Right atrium auricular region (tissue), 2 donors: ENCODE measurements around the gene GPX3. TPM values are rescaled to one million over a fixed set of nuclear protein-coding genes. Genes with fewer than 3 reads are reported as not detected.

ENCODE experiments used
- DNase-seq: peaks from one replicate; pipeline ENCODE4 v3.0.0-alpha.2; 2019; ENCODE audit warnings: low spot score
- H3K27ac ChIP-seq, 2 donors: fragments of 200-600 bp; sonication (generic); 1 replicate in 1 of 2; 2 replicates in 1 of 2; pipeline ENCODE4 v1.5.1; 2016 to 2019
- H3K27me3 ChIP-seq, 2 donors: fragments of 200-600 bp; sonication (generic); one replicate each; pipeline versions ENCODE4 v1.5.1 to v1.6.0; 2017 to 2019
- H3K36me3 ChIP-seq: fragments of 200-600 bp; sonication (generic); one replicate; pipeline ENCODE4 v1.5.1; 2016
- H3K4me1 ChIP-seq, 2 donors: fragments of 200-600 bp; sonication (generic); one replicate each; pipeline versions ENCODE4 v1.5.1 to v1.6.0; 2017 to 2019
- H3K4me3 ChIP-seq, 2 donors: fragments of 200-600 bp; sonication (generic); 1 replicate in 1 of 2; 2 replicates in 1 of 2; pipeline ENCODE4 v1.5.1; 2017 to 2019; ENCODE audit warnings: mild to moderate bottlenecking in 1 of 2, moderate library complexity in 1 of 2
- H3K9me3 ChIP-seq, 2 donors: fragments of 200-600 bp; sonication (generic); one replicate each; pipeline ENCODE4 v1.5.1; 2019
- CTCF ChIP-seq, 2 donors: fragments of 200-600 bp; sonication (generic); IDR thresholded peaks; one replicate each; pipeline ENCODE4 v1.5.1; 2019; ENCODE audit warnings: antibody characterized with exemption in 2 of 2
- total RNA-seq, 2 donors: library from RNA; depleted of rRNA; stranded (reverse); fragments of >200 nt; gene quantifications; one replicate each; pipeline ENCODE4 v1.1.0, GENCODE V29; 2016

GPX3 gene
- total RNA-seq, 2 donors from 2014 or later, result 2,222 to 2,480 TPM

- H3K27me3 ChIP-seq, result no peaks in the 10 kb centered on the region
- peak; percentile 54 for DNase-seq
- no peak overlapping the region for H3K4me3 ChIP-seq
- peaks cover 0 to 56% of the 10 kb centered on the region in 2 donors for H3K4me1 ChIP-seq
- no peak for TF ChIP-seq CTCF (IDR thresholded peaks at IDR 0.05)
- no peaks in the 10 kb centered on the region for H3K9me3 ChIP-seq
- H3K36me3 ChIP-seq, result no peaks in the 10 kb centered on the region
- H3K27ac ChIP-seq, result peak overlapping the region; percentile 85 to 88
Measured at GRCh38 chr5:151002681-151003502, 17.5 kb upstream of the GPX3 start.

GRCh38 chr5:151003503-151003860 lies 16.9 kb upstream of the GPX3 start:
- Histone ChIP-seq H3K27me3 (no peaks in the 10 kb centered on the region), H3K27ac (peak overlapping the region; percentile 85 to 88), H3K4me3 (no peak overlapping the region), H3K4me1 (peaks cover 0 to 62% of the 10 kb centered on the region in 2 donors), H3K9me3 (no peaks in the 10 kb centered on the region), H3K36me3 (no peaks in the 10 kb centered on the region)
- TF ChIP-seq CTCF (IDR thresholded peaks at IDR 0.05), result no peak
- no peak for DNase-seq

- DNase-seq, result no peak
- H3K27me3 ChIP-seq, result no peaks in the 10 kb centered on the region
- peak overlapping the region; percentile 85 to 88 for H3K27ac ChIP-seq
- no peak for TF ChIP-seq CTCF (IDR thresholded peaks at IDR 0.05)
- no peaks in the 10 kb centered on the region for H3K36me3 ChIP-seq
- no peaks in the 10 kb centered on the region for H3K9me3 ChIP-seq
- no peak overlapping the region for H3K4me3 ChIP-seq
- H3K4me1 ChIP-seq, result peaks cover 0 to 65% of the 10 kb centered on the region in 2 donors
Measured at GRCh38 chr5:151004499-151004898, 15.9 kb upstream of the GPX3 start.

GRCh38 chr5:151005187-151005949 lies 15.0 kb upstream of the GPX3 start:
- Histone ChIP-seq H3K36me3 (no peaks in the 10 kb centered on the region), H3K9me3 (no peaks in the 10 kb centered on the region), H3K4me1 (peaks cover 0 to 58% of the 10 kb centered on the region in 2 donors), H3K4me3 (no peak overlapping the region), H3K27ac (peak overlapping the region; percentile 85 to 88), H3K27me3 (no peaks in the 10 kb centered on the region)
- no peak for TF ChIP-seq CTCF (IDR thresholded peaks at IDR 0.05)
- peak; percentile 74 for DNase-seq

GRCh38 chr5:151005950-151006576 lies 14.3 kb upstream of the GPX3 start:
- Histone ChIP-seq H3K36me3 (no peaks in the 10 kb centered on the region), H3K27me3 (no peaks in the 10 kb centered on the region), H3K27ac (peak overlapping the region; percentile 85 to 88), H3K4me1 (peaks cover 0 to 58% of the 10 kb centered on the region in 2 donors), H3K9me3 (no peaks in the 10 kb centered on the region), H3K4me3 (no peak overlapping the region)
- peak; percentile 96 for DNase-seq
- TF ChIP-seq CTCF (IDR thresholded peaks at IDR 0.05), result no peak
